Measurements from ENCODE around the gene TMTC4.

TMTC4 gene

GRCh38 chr13:100671389-100672182, 3.0 kb downstream of the TMTC4 start:
- in situ Hi-C loops (cut with MboI; ENCODE audit: low sequenced_read_pairs) = no loop called here

- in situ Hi-C loops (cut with MboI; ENCODE audit: low sequenced_read_pairs) = no loop called here
These were observed 6.2 kb downstream of the TMTC4 start for GRCh38 chr13:100668408-100668807.

- in situ Hi-C loops (cut with MboI; ENCODE audit: low sequenced_read_pairs) = no loop called here
These were observed 6.7 kb downstream of the TMTC4 start for GRCh38 chr13:100667894-100668293.

- in situ Hi-C loops (cut with MboI; ENCODE audit: low sequenced_read_pairs) = no loop called here
These were observed 8.5 kb downstream of the TMTC4 start for GRCh38 chr13:100666124-100666523.

GRCh38 chr13:100665403-100665802, 9.2 kb downstream of the TMTC4 start:
- in situ Hi-C loops (cut with MboI; ENCODE audit: low sequenced_read_pairs) = no loop called here

- in situ Hi-C loops (cut with MboI; ENCODE audit: low sequenced_read_pairs) = no loop called here
These were observed 10.3 kb downstream of the TMTC4 start for GRCh38 chr13:100664171-100664900.

GRCh38 chr13:100662468-100663211, 12.0 kb downstream of the TMTC4 start:
- in situ Hi-C loops (cut with MboI; ENCODE audit: low sequenced_read_pairs) = no loop called here

- in situ Hi-C loops (cut with MboI; ENCODE audit: low sequenced_read_pairs) = no loop called here
These were observed 13.8 kb downstream of the TMTC4 start for GRCh38 chr13:100660761-100661160.

GRCh38 chr13:100659578-100659977, 15.0 kb downstream of the TMTC4 start:
- in situ Hi-C loops (cut with MboI; ENCODE audit: low sequenced_read_pairs) = no loop called here

- in situ Hi-C loops (cut with MboI; ENCODE audit: low sequenced_read_pairs) = no loop called here
These were observed 16.2 kb downstream of the TMTC4 start for GRCh38 chr13:100658363-100658762.

- in situ Hi-C loops (cut with MboI; ENCODE audit: low sequenced_read_pairs) = no loop called here
These were observed 16.7 kb downstream of the TMTC4 start for GRCh38 chr13:100657881-100658315.

GRCh38 chr13:100652510-100652909, 22.1 kb downstream of the TMTC4 start:
- in situ Hi-C loops (cut with MboI; ENCODE audit: low sequenced_read_pairs) = no loop called here

- in situ Hi-C loops (cut with MboI; ENCODE audit: low sequenced_read_pairs) = no loop called here
These were observed 24.3 kb downstream of the TMTC4 start for GRCh38 chr13:100650326-100650725.

- in situ Hi-C loops (cut with MboI; ENCODE audit: low sequenced_read_pairs) = no loop called here
These were observed 26.2 kb downstream of the TMTC4 start for GRCh38 chr13:100648354-100648753.

GRCh38 chr13:100646871-100647270, 27.7 kb downstream of the TMTC4 start:
- in situ Hi-C loops (cut with MboI; ENCODE audit: low sequenced_read_pairs) = no loop called here

- in situ Hi-C loops (cut with MboI; ENCODE audit: low sequenced_read_pairs) = no loop called here
These were observed 28.4 kb downstream of the TMTC4 start for GRCh38 chr13:100646030-100646673.

GRCh38 chr13:100645382-100645781, 29.2 kb downstream of the TMTC4 start:
- in situ Hi-C loops (cut with MboI; ENCODE audit: low sequenced_read_pairs) = no loop called here

- in situ Hi-C loops (cut with MboI; ENCODE audit: low sequenced_read_pairs) = no loop called here
These were observed 30.2 kb downstream of the TMTC4 start for GRCh38 chr13:100644371-100644770.

GRCh38 chr13:100637796-100638195, 36.8 kb downstream of the TMTC4 start:
- in situ Hi-C loops (cut with MboI; ENCODE audit: low sequenced_read_pairs) = no loop called here

GRCh38 chr13:100637380-100637779, 37.2 kb downstream of the TMTC4 start:
- in situ Hi-C loops (cut with MboI; ENCODE audit: low sequenced_read_pairs) = no loop called here

- in situ Hi-C loops (cut with MboI; ENCODE audit: low sequenced_read_pairs) = no loop called here
These were observed 38.2 kb downstream of the TMTC4 start for GRCh38 chr13:100636441-100636840.

Measured in HL-60/S4 treated with retinoic acid at 250 ng/mL for 4 days and 3 days (cell line).